Measurements from ENCODE around the gene JAK3.

DNA sequence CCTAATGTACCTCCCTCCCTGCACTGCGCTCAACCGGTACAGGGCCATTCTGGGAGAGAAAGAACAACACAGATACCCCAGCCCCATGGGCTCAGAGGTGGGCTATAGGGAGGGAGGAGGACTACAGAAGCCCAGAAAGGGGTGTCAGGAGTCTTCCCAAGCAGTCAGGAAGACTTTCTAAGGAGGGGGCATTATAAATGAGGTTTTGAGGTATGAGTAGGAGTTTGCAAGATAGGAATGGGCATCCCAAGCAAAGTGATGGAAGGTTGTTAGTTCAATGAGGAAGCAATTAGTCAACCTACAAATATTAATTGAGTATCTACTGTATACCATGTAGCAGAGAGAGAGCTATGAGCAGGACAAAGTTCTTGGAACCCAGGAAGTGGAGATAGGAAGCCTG, 59.1 kb downstream of the JAK3 start:
- TF ChIP-seq, protein P1, sequence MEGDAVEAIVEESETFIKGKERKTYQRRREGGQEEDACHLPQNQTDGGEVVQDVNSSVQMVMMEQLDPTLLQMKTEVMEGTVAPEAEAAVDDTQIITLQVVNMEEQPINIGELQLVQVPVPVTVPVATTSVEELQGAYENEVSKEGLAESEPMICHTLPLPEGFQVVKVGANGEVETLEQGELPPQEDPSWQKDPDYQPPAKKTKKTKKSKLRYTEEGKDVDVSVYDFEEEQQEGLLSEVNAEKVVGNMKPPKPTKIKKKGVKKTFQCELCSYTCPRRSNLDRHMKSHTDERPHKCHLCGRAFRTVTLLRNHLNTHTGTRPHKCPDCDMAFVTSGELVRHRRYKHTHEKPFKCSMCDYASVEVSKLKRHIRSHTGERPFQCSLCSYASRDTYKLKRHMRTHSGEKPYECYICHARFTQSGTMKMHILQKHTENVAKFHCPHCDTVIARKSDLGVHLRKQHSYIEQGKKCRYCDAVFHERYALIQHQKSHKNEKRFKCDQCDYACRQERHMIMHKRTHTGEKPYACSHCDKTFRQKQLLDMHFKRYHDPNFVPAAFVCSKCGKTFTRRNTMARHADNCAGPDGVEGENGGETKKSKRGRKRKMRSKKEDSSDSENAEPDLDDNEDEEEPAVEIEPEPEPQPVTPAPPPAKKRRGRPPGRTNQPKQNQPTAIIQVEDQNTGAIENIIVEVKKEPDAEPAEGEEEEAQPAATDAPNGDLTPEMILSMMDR (IDR thresholded peaks at IDR 0.05 in 8 of 11, conservative IDR thresholded peaks at IDR 0.05 in 3 of 11), result no peak
- TF ChIP-seq POLR2A (IDR thresholded peaks at IDR 0.05) (no peak), POLR2AphosphoS5 (IDR thresholded peaks at IDR 0.05) (no peak)

Data from spleen (tissue), 7 donors.